NOMO-1 (cell line): ENCODE measurements around the gene MSH6.

Experiments
- DNase-seq, 2 experiments: peaks; one replicate each; lab custom pipeline; 2025; ENCODE audit not compliant: unreplicated experiment in 2 of 2; lab: John Stamatoyannopoulos, UW

MSH6 gene

GRCh38 chr2:47782671-47783485 lies at the start of gene MSH6:
Gene MSH6 (plus strand): TSS chr2:47783145. CDS start chr2:47783234, 89 bp downstream.
- DNase-seq: peak; percentile 89 to 96

- DNase-seq: no peak
Observed at GRCh38 chr2:47735136-47735869, 47.6 kb upstream of the MSH6 start.

- DNase-seq: no peak
Observed at GRCh38 chr2:47735912-47736311, 47.0 kb upstream of the MSH6 start.

GRCh38 chr2:47737191-47737975 lies 45.6 kb upstream of the MSH6 start:
- no peak for DNase-seq

- no peak for DNase-seq
Observed at GRCh38 chr2:47738331-47738730, 44.6 kb upstream of the MSH6 start.

- no peak for DNase-seq
Observed at GRCh38 chr2:47741101-47741500, 41.8 kb upstream of the MSH6 start.

GRCh38 chr2:47741637-47742036 lies 41.3 kb upstream of the MSH6 start:
- DNase-seq: no peak

- DNase-seq: no peak
Observed at GRCh38 chr2:47744074-47744473, 38.9 kb upstream of the MSH6 start.

- no peak for DNase-seq
Observed at GRCh38 chr2:47747878-47748277, 35.1 kb upstream of the MSH6 start.

- DNase-seq: no peak
Observed at GRCh38 chr2:47751856-47752414, 31.0 kb upstream of the MSH6 start.

GRCh38 chr2:47767497-47767844 lies 15.5 kb upstream of the MSH6 start:
- no peak for DNase-seq

- DNase-seq: peak; percentile 38 to 45
Observed at GRCh38 chr2:47767880-47768609, 14.9 kb upstream of the MSH6 start.

GRCh38 chr2:47769318-47769717 lies 13.6 kb upstream of the MSH6 start:
- DNase-seq: no peak

- DNase-seq: no peak
Observed at GRCh38 chr2:47771211-47771610, 11.7 kb upstream of the MSH6 start.

GRCh38 chr2:47772343-47772742 lies 10.6 kb upstream of the MSH6 start:
- no peak for DNase-seq

- DNase-seq: no peak
Observed at GRCh38 chr2:47774567-47774966, 8.4 kb upstream of the MSH6 start.

- no peak for DNase-seq
Observed at GRCh38 chr2:47777277-47777937, 5.5 kb upstream of the MSH6 start.

- DNase-seq: no peak
Observed at GRCh38 chr2:47778698-47779425, 4.1 kb upstream of the MSH6 start.

- DNase-seq: no peak
Observed at GRCh38 chr2:47779426-47779790, 3.5 kb upstream of the MSH6 start.

- DNase-seq: no peak
Observed at GRCh38 chr2:47782381-47782670, 619 bp upstream of the MSH6 start.
